ENCODE data around the gene RAPGEF6.

DNA sequence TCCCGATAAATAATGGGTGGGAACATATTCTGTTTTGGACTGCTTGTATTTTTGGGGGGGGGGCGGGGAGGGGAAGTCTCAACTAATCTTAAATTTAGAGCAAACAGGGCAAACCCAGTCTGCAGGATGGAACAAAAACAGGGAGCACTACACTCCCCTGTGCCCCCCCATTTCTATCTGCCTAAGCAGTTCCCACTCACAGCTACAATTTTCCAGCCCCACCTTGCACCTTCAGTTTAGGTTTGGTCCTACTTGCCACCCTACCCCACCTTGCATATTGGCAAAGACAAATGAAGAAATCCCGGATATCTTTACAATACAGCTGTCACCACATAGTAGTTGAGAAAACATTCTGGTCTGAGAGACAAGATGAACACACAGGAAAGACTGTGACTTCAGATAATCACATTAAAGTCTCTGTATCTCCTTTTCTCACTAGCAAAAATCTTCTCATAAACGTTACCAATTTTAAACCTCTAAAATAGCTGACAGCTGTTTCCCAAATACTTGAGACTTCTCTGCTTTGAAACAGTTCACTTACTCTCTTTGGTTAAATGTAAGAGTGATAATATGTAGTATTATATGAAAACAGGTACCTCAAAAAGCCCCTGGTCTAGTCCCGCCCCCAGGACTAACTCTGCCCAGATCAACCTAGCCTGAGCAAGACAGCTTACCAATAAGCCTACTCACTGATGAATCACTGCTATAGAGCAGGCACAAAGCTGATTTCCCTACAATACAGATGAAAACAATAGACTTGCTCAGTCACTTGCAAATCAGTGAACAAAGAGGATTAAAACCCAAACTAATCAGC lies 5.2 kb upstream of the RAPGEF6 start:
- TF ChIP-seq, protein P1, sequence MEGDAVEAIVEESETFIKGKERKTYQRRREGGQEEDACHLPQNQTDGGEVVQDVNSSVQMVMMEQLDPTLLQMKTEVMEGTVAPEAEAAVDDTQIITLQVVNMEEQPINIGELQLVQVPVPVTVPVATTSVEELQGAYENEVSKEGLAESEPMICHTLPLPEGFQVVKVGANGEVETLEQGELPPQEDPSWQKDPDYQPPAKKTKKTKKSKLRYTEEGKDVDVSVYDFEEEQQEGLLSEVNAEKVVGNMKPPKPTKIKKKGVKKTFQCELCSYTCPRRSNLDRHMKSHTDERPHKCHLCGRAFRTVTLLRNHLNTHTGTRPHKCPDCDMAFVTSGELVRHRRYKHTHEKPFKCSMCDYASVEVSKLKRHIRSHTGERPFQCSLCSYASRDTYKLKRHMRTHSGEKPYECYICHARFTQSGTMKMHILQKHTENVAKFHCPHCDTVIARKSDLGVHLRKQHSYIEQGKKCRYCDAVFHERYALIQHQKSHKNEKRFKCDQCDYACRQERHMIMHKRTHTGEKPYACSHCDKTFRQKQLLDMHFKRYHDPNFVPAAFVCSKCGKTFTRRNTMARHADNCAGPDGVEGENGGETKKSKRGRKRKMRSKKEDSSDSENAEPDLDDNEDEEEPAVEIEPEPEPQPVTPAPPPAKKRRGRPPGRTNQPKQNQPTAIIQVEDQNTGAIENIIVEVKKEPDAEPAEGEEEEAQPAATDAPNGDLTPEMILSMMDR (conservative IDR thresholded peaks at IDR 0.05; ENCODE audit: low read length), result no peak
- TF ChIP-seq EZH2phosphoT487 (IDR thresholded peaks at IDR 0.05; ENCODE audit: borderline replicate concordance), result no peak
